Thyroid gland (tissue), 4 donors: ENCODE measurements around the gene CSNK1A1. TPM values are rescaled to one million over a fixed set of nuclear protein-coding genes. Genes with fewer than 3 reads are reported as not detected.

Experiments
- DNase-seq, 2 donors: peaks; one replicate each; pipeline ENCODE4 v3.0.0-alpha.2; 2019
- H3K27ac ChIP-seq, 3 donors: fragments of 200-600 bp; sonication (generic); 1 replicate in 2 of 3; 2 replicates in 1 of 3; pipeline ENCODE4 v1.5.1; 2016 to 2019; ENCODE audit warnings: mild to moderate bottlenecking in 1 of 3, moderate library complexity in 1 of 3
- H3K27me3 ChIP-seq: fragments of 200-600 bp; sonication (generic); one replicate; pipeline ENCODE4 v1.5.1; 2019
- H3K36me3 ChIP-seq, 2 donors: fragments of 200-600 bp; sonication (generic); one replicate each; pipeline ENCODE4 v1.5.1; 2016 to 2019
- H3K4me1 ChIP-seq, 2 donors: fragments of 200-600 bp; sonication (generic); one replicate each; pipeline ENCODE4 v1.5.1; 2017 to 2019
- H3K4me3 ChIP-seq, 3 donors: fragments of 200-600 bp; sonication (generic); replicated peaks in 1 of 3; 1 replicate in 2 of 3; 2 replicates in 1 of 3; pipeline ENCODE4 v1.5.1; 2016; ENCODE audit warnings: mild to moderate bottlenecking in 1 of 3
- H3K9me3 ChIP-seq: fragments of 200-600 bp; sonication (generic); one replicate; pipeline ENCODE4 v1.5.1; 2017
- CTCF ChIP-seq, 6 experiments: fragments of 200-600 bp in 3 of 6; fragments of 450-650 bp in 3 of 6; sonication (generic) in 3 of 6; IDR thresholded peaks; one replicate each; pipeline ENCODE4 v1.5.1; 2016 to 2019; ENCODE audit warnings: antibody characterized with exemption in 6 of 6, mild to moderate bottlenecking in 2 of 6, inconsistent platforms in 1 of 6, moderate library complexity in 1 of 6
- POLR2A ChIP-seq, 2 donors: fragments of 450-650 bp; IDR thresholded peaks; one replicate each; pipeline ENCODE4 v1.6.1; 2017; ENCODE audit warnings: antibody characterized with exemption in 2 of 2, mild to moderate bottlenecking in 2 of 2, moderate library complexity in 1 of 2
- WGBS, 2 donors: methylation state at CpG; one replicate each; pipeline ENCODE4 v1.1.5; 2017; 5-methylcytosine and 5-hydroxymethylcytosine counted together
- intact Hi-C: fragments of 100-400 bp; cut with DNase I; formaldehyde crosslinking; loops from one replicate; pipeline ENCODE4 v1.15.1; 2023
- total RNA-seq, 4 donors: library from RNA; depleted of rRNA; stranded (reverse); fragments of >200 nt; gene quantifications; one replicate each; pipeline ENCODE4 v1.2.3, GENCODE V29; 2016

The CSNK1A1 gene
- total RNA-seq, 4 donors from 2014 or later = 183 to 262 (median 202) TPM

- Histone ChIP-seq H3K27ac (no peak overlapping the region), H3K27me3 (no peaks in the 10 kb centered on the region), H3K9me3 (no peaks in the 10 kb centered on the region), H3K36me3 (no peaks in the 10 kb centered on the region), H3K4me3 (no peak overlapping the region), H3K4me1 (peaks cover 0 to 6% of the 10 kb centered on the region in 2 donors)
- DNase-seq = no peak
- intact Hi-C loops = no loop called here
- TF ChIP-seq POLR2A (IDR thresholded peaks at IDR 0.05) (no peak), CTCF (IDR thresholded peaks at IDR 0.05) (no peak)
- 85 to 90% methylated on average over 3 of the region's 3 CpGs for WGBS, 2 donors
These were observed 77.0 kb downstream of the CSNK1A1 start for GRCh38 chr5:149474198-149474597.

DNA sequence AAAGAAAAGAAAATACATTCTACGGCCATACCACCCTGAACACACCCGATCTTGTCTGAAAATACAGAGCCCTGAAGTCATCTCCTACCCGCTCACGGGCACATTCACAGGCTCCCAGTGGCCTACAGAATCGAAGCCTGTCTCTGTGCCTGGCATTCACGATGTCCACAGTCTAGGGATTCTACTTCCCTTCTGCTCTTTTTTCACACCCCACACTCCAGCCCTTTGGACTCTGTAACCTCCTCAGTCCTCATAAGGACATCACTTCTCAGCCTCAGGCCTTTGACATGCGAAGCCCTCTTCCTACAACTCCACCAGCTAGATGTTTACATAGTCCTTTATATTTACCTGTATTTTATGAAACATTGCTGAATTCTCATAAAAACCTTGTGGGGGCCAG is 77.8 kb downstream of the CSNK1A1 start:
- TF ChIP-seq CTCF (IDR thresholded peaks at IDR 0.05) = no peak
- TF ChIP-seq POLR2A (IDR thresholded peaks at IDR 0.05) = no peak
- Histone ChIP-seq H3K9me3 (no peaks in the 10 kb centered on the region), H3K4me3 (no peak overlapping the region), H3K4me1 (peaks cover 0 to 6% of the 10 kb centered on the region in 2 donors), H3K27ac (no peak overlapping the region), H3K36me3 (no peaks in the 10 kb centered on the region), H3K27me3 (no peaks in the 10 kb centered on the region)
- intact Hi-C loops = no loop called here
- no peak for DNase-seq
- WGBS, 2 donors = 96% methylated on average over 7 of the region's 7 CpGs

DNA sequence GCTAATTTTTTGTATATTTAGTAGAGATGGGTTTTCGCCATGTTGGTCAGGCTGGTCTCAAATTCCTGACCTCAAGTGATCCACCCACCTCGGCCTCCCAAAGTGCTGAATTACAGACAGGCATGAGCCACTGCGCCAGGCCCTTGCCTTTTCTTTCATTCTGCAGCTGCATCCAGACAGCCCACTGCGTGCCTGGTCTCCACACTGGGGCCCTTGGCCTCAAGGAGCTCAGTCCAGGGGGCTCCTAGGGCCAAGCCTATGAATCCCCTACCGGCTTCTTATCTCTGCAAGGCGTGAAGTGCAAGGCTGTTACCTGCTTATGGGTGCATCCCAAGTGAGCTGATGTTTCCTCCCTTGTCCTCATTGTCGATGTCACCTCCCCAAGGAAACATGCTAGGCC is 78.8 kb downstream of the CSNK1A1 start:
- Histone ChIP-seq H3K4me3 (no peak overlapping the region), H3K9me3 (no peaks in the 10 kb centered on the region), H3K4me1 (peaks cover 0 to 6% of the 10 kb centered on the region in 2 donors), H3K36me3 (no peaks in the 10 kb centered on the region), H3K27ac (no peak overlapping the region), H3K27me3 (no peaks in the 10 kb centered on the region)
- DNase-seq = no peak
- WGBS, 2 donors = 88 to 89% methylated on average over 6 to 7 of the region's 7 CpGs
- no peak for TF ChIP-seq CTCF (IDR thresholded peaks at IDR 0.05)
- no peak for TF ChIP-seq POLR2A (IDR thresholded peaks at IDR 0.05)
- intact Hi-C loops = no loop called here

DNA sequence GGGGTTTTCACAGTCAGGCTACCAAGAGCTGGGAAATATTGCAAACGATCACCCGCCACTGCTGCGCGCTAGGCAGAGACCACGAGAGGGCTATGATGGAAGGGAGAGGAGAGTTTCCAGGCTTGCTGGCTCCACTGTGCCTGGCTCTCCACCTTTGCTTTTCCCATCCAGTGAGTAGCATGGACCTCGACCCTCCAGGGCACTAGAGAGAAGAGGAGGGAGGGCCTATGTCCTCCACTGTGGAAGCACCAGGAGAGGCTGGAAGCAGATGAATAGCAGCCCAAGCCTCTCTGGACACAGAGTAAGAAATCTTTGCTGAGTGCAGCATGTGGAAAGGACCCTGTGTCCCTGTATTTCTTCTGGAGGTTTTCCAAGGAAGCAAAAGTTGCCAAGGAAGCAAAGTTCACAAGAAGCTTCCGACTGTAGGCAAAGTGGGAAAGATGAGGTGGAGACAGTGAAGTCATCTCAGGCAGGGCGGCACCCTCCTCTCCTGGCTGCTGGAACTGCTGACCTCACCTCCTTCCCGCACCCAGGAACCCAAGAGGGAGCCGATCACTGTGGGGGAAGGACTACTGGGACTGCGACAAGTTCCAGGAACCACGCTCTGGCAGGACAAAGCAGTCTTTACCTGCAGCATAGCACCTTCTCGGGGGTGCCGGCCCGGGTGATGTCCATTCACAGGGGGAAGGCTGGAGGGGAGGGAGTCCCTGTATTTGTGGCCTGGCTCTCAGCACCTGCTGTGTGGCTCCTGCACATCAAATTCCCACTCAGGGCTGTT is 79.6 kb downstream of the CSNK1A1 start:
- Histone ChIP-seq H3K27ac (no peak overlapping the region), H3K4me3 (no peak overlapping the region), H3K27me3 (no peaks in the 10 kb centered on the region), H3K4me1 (peaks cover 0 to 6% of the 10 kb centered on the region in 2 donors), H3K36me3 (no peaks in the 10 kb centered on the region), H3K9me3 (no peaks in the 10 kb centered on the region)
- WGBS, 2 donors = 57 to 64% methylated on average over 12 to 15 of the region's 15 CpGs
- intact Hi-C loops = no loop called here
- no peak for DNase-seq
- TF ChIP-seq CTCF (IDR thresholded peaks at IDR 0.05) = no peak
- no peak for TF ChIP-seq POLR2A (IDR thresholded peaks at IDR 0.05)

GRCh38 chr5:149470942-149471341 is 80.3 kb downstream of the CSNK1A1 start:
- DNase-seq = no peak
- Histone ChIP-seq H3K9me3 (no peaks in the 10 kb centered on the region), H3K4me1 (peaks cover 0 to 6% of the 10 kb centered on the region in 2 donors), H3K27ac (no peak overlapping the region), H3K36me3 (no peaks in the 10 kb centered on the region), H3K4me3 (no peak overlapping the region), H3K27me3 (no peaks in the 10 kb centered on the region)
- intact Hi-C loops = no loop called here
- 86 to 91% methylated on average over 6 of the region's 6 CpGs for WGBS, 2 donors
- TF ChIP-seq CTCF (IDR thresholded peaks at IDR 0.05) (no peak), POLR2A (IDR thresholded peaks at IDR 0.05) (no peak)
